G401 (cell line): Measurements from ENCODE around the gene NIT1. TPM values are rescaled to one million over a fixed set of nuclear protein-coding genes. Genes with fewer than 3 reads are reported as not detected.

Experiments
- DNase-seq: peaks from one replicate; pipeline ENCODE4 v3.0.0-alpha.2; 2015; ENCODE audit warnings: low spot score
- in situ Hi-C: cut with HindIII; loops from 2 replicates; pipeline ENCODE4 v1.10.0; 2016; ENCODE audit warnings: low sequenced_read_pairs, mixed read lengths
- total RNA-seq: library from RNA; depleted of rRNA; stranded (reverse); fragments of >200 nt; shearing (Covaris generic); gene quantifications from 2 replicates; pipeline ENCODE4 v1.2.3, GENCODE V29; 2014; rRNA removed

NIT1 gene
- 19.4 and 22.3 TPM in 2 replicates for total RNA-seq

GRCh38 chr1:161117759-161118581 lies at the start of gene NIT1, which contains the start of gene PFDN2:
Gene NIT1 (plus strand): TSS chr1:161118105. CDS start chr1:161118177, 72 bp downstream.
Gene PFDN2 (minus strand): TSS chr1:161118037. CDS start chr1:161118026, 11 bp downstream.
- peak; percentile 87 for DNase-seq

GRCh38 chr1:161068306-161069234 lies 49.3 kb upstream of the NIT1 start:
- DNase-seq = no peak
- in situ Hi-C loops = no loop called here

More at GRCh38 chr1:161117759-161118581, at the start of gene NIT1, which contains the start of gene PFDN2:
- in situ Hi-C loops = no loop called here

- in situ Hi-C loops = no loop called here
- DNase-seq = no peak
Measured at GRCh38 chr1:161069241-161069640, 48.7 kb upstream of the NIT1 start.

- DNase-seq = no peak
- in situ Hi-C loops = no loop called here
Measured at GRCh38 chr1:161069731-161070270, 48.1 kb upstream of the NIT1 start, which contains the start of gene ARHGAP30. Gene ARHGAP30 (minus strand): TSS chr1:161069891. CDS start chr1:161069624, 267 bp downstream.

- DNase-seq = no peak
- in situ Hi-C loops = no loop called here
Measured at GRCh38 chr1:161070761-161071160, 47.1 kb upstream of the NIT1 start.

- peak; percentile 17 for DNase-seq
- in situ Hi-C loops = no loop called here
Measured at GRCh38 chr1:161071886-161072371, 46.0 kb upstream of the NIT1 start.

GRCh38 chr1:161072751-161073449 lies 45.0 kb upstream of the NIT1 start:
- in situ Hi-C loops = no loop called here
- DNase-seq = no peak

- DNase-seq = no peak
- in situ Hi-C loops = no loop called here
Measured at GRCh38 chr1:161073474-161074121, 44.3 kb upstream of the NIT1 start.

- in situ Hi-C loops = no loop called here
- no peak for DNase-seq
Measured at GRCh38 chr1:161074676-161075368, 43.1 kb upstream of the NIT1 start.

GRCh38 chr1:161076410-161076809 lies 41.5 kb upstream of the NIT1 start:
- in situ Hi-C loops = no loop called here

GRCh38 chr1:161077426-161077825 lies 40.5 kb upstream of the NIT1 start:
- in situ Hi-C loops = no loop called here
- DNase-seq = no peak

More at GRCh38 chr1:161076410-161076809, 41.5 kb upstream of the NIT1 start:
- DNase-seq = no peak

- DNase-seq = no peak
- in situ Hi-C loops = no loop called here
Measured at GRCh38 chr1:161079436-161080110, 38.3 kb upstream of the NIT1 start.

GRCh38 chr1:161080441-161081405 lies 37.2 kb upstream of the NIT1 start:
- in situ Hi-C loops = no loop called here
- no peak for DNase-seq

- DNase-seq = no peak
- in situ Hi-C loops = no loop called here
Measured at GRCh38 chr1:161081519-161081918, 36.4 kb upstream of the NIT1 start.

GRCh38 chr1:161082483-161082882 lies 35.4 kb upstream of the NIT1 start:
- no peak for DNase-seq
- in situ Hi-C loops = no loop called here
